Mucosa of rectum (tissue), 2 donors: ENCODE measurements around the gene TCHHL1.
"Not testable (repeated sequence)": the region's sequence is repeated elsewhere in the genome, so short reads cannot be mapped to it uniquely, and the experiment has no call there.

Experiments
- H3K27ac ChIP-seq, 2 donors: one replicate each; pipeline ENCODE4 v1.7.0; 2013; ENCODE audit warnings: inconsistent platforms in 2 of 2, low read depth in 2 of 2, low read length in 2 of 2
- H3K27me3 ChIP-seq, 2 donors: one replicate each; pipeline ENCODE4 v1.7.0; 2013; ENCODE audit warnings: low read length in 2 of 2; ENCODE audit not compliant: control insufficient read depth in 2 of 2, insufficient read depth in 2 of 2
- H3K36me3 ChIP-seq, 2 donors: one replicate each; pipeline ENCODE4 v1.7.0; 2013; ENCODE audit warnings: low read length in 2 of 2; ENCODE audit not compliant: control insufficient read depth in 2 of 2, insufficient read depth in 2 of 2
- H3K4me1 ChIP-seq, 2 donors: one replicate each; pipeline ENCODE4 v1.7.0; 2013; ENCODE audit warnings: low read length in 2 of 2, mild to moderate bottlenecking in 1 of 2; ENCODE audit not compliant: control insufficient read depth in 2 of 2, insufficient read depth in 2 of 2
- H3K4me3 ChIP-seq, 2 donors: one replicate each; pipeline ENCODE4 v1.7.0; 2013; ENCODE audit warnings: low read length in 2 of 2
- H3K9ac ChIP-seq, 2 donors: one replicate each; pipeline ENCODE4 v1.7.0; 2013; ENCODE audit warnings: low read length in 2 of 2, low read depth in 1 of 2, mild to moderate bottlenecking in 1 of 2
- H3K9me3 ChIP-seq, 2 donors: one replicate each; pipeline ENCODE4 v1.7.0; 2013; ENCODE audit warnings: low read length in 2 of 2; ENCODE audit not compliant: control insufficient read depth in 2 of 2
- donor health status: healthy.
- donor health status: Normal muscosa, but diverticular disease.

Gene TCHHL1

DNA sequence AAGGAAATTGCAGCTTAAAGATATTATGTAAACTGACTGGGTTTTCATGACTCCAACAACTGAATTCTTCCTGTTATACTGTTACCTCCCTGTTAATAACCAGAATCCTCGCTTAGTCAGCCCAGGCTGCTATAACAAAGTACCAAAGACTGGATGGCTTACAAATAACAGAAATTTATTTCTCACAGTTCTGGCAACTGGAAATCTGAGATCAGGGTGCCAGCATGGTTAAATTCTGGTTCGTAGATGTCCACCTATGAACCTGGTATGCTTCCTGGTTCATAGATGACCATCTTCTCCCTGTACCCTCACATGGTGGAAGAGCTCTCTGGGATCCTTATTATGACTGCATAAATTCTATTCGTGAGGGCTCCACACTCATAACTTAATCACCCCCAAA is 8.1 kb upstream of the TCHHL1 start:
- H3K27ac ChIP-seq, result no peak overlapping the region
- H3K36me3 ChIP-seq, result no peaks in the 10 kb centered on the region
- H3K4me3 ChIP-seq, result no peak overlapping the region
- H3K27me3 ChIP-seq, result peaks cover 0 to 1% of the 10 kb centered on the region in 2 donors
- H3K9ac ChIP-seq, result no peak overlapping the region
- H3K4me1 ChIP-seq, result no peaks in the 10 kb centered on the region
- no peaks in the 10 kb centered on the region for H3K9me3 ChIP-seq

DNA sequence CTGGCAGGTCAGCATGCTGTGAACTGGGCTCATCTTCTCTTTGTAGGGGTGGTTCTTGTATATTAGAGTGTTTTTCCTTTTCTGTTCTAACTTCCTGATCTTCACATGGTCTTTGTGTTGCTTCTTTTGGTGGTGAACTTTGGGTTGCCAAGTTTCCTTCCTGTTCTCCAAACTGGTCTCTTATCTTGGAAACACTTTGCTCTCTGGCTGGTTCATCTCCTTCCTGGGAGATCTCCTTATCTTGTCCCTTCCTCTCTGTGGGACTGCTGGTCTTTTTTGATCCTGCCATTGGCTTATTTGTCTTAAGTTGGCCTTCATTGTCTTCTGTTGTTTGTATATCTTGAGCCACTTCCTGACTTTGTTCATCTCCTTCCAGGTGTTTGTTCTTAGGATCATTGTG is 2.1 kb downstream of the TCHHL1 start:
- Histone ChIP-seq H3K9ac (no peak overlapping the region), H3K4me1 (no peaks in the 10 kb centered on the region), H3K27ac (no peak overlapping the region), H3K9me3 (no peaks in the 10 kb centered on the region), H3K4me3 (no peak overlapping the region), H3K27me3 (peaks cover 2 to 4% of the 10 kb centered on the region in 2 donors), H3K36me3 (no peaks in the 10 kb centered on the region)

DNA sequence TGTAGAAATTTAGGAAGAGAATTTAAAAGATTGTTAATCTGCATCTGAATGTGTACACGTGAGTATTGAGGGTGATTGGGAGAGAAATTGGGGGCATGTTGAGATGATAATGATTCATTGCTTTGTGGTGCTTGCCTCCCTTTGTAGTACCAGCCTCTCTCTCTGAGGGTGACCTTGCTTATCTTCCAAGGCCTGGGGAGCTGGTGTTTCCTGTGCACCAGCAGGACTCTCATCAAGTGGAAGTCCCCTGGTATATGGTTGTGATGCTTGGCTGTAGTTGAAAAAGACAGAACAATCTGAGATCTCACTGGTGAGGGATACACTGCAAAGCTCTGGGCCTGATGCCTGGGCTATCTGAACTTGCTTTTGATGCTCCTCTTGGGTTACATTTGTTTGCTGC is 4.0 kb downstream of the TCHHL1 start:
- Histone ChIP-seq H3K4me1 (no peaks in the 10 kb centered on the region), H3K27me3 (no peaks in the 10 kb centered on the region), H3K9ac (no peak overlapping the region), H3K36me3 (no peaks in the 10 kb centered on the region), H3K27ac (no peak overlapping the region), H3K4me3 (no peak overlapping the region), H3K9me3 (no peaks in the 10 kb centered on the region)

DNA sequence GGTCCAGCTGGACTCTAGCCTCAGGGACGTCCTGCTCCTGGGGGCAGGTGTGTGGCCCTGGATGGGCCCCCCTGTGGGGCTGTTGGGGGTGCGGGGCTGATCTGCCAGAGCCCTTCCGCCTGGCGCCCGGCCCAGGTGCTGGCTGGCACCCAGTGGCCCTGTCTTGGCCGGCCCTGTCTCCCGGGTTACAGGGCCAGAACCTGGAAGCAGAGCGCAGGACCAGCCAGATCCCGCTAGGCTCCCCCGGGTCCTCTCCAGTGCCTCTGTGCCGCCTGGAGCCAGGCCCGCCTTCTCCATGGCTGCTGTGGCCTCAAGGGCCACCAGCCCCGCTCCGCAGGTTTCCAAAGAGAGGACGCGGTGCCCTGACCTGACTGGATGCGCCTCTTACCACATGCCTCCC is 7.8 kb downstream of the TCHHL1 start:
- H3K9me3 ChIP-seq, H3K27ac ChIP-seq, H3K4me1 ChIP-seq, H3K4me3 ChIP-seq, H3K9ac ChIP-seq, H3K27me3 ChIP-seq, H3K36me3 ChIP-seq: not testable (repeated sequence)

DNA sequence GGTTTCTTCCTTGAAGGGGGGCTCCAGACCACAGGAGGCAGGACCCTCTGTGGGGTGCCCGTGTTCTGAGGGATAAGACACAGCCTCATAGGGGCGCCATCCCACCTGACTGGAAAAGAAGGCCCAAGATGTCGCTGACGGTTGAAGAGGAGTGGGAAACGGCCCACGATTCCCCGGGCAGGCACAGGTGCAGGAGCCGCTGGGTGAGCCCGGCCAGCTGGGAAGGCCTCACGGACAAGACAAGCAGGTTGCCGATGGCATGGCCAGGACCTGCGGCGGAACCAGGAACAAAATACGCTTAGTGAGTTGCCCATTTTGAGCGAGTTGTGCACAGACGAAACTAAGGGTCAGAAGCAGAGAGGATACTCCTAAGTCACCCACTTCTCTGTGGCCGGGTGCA is 8.4 kb downstream of the TCHHL1 start:
- not testable (repeated sequence) for H3K4me3 ChIP-seq, H3K27ac ChIP-seq, H3K36me3 ChIP-seq, H3K9me3 ChIP-seq, H3K9ac ChIP-seq, H3K4me1 ChIP-seq, H3K27me3 ChIP-seq

DNA sequence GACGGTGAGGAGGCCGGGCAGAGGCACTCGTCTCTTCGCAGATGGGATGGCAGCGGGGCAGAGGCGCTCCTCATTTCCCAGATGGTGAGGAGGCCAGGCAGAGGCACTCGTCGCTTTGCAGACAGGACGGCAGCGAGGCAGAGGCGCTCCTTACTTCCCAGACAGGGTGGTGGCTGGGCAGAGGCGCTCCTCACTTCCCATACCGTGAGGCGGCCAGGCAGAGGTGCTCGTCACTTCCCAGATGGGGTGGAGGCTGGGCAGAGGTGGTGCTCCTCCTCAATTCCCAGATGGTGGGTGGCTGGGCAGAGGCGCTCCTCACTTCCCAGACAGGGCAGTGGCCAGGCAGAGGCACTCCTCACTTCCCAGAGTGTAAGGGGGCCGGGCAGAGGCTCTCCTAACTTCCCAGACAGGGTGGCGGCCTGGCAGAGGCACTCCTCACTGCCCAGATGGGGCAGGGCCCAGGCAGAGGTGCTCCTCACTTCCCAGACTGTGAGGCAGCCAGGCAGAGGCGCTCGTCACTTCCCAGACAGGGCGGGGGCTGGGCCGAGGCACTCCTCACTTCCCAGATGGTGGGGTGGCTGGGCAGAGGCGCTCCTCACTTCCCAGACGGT is 9.9 kb downstream of the TCHHL1 start:
- H3K4me3 ChIP-seq, result no peak overlapping the region
- H3K27me3 ChIP-seq, result peaks cover 1 to 2% of the 10 kb centered on the region in 2 donors
- H3K4me1 ChIP-seq, result no peaks in the 10 kb centered on the region
- no peak overlapping the region for H3K9ac ChIP-seq
- no peaks in the 10 kb centered on the region for H3K36me3 ChIP-seq
- no peak overlapping the region for H3K27ac ChIP-seq
- no peaks in the 10 kb centered on the region for H3K9me3 ChIP-seq

DNA sequence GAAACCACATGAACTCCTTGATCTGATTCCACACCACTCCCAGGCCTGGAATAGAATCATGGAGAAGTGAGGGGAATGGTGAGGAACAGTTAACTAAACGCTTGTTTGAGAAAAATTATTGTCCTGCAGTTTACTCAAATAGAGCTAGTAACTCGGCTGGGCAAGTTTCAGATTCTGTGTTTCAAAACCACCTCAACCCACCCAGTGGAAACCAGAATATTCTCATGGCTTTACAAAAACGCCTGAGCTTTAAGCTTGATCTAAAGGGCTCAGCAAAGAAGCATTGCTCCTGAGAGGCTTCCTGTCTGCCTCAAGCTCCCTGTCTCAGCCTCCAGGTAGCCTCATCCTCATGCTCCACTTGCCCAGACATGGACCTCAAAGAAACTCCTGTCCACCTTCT is 16.6 kb downstream of the TCHHL1 start:
- H3K27ac ChIP-seq, result no peak overlapping the region
- H3K36me3 ChIP-seq, result no peaks in the 10 kb centered on the region
- H3K9me3 ChIP-seq, result no peaks in the 10 kb centered on the region
- H3K4me1 ChIP-seq, result no peaks in the 10 kb centered on the region
- no peak overlapping the region for H3K9ac ChIP-seq
- peaks cover 6 to 8% of the 10 kb centered on the region in 2 donors for H3K27me3 ChIP-seq
- no peak overlapping the region for H3K4me3 ChIP-seq

DNA sequence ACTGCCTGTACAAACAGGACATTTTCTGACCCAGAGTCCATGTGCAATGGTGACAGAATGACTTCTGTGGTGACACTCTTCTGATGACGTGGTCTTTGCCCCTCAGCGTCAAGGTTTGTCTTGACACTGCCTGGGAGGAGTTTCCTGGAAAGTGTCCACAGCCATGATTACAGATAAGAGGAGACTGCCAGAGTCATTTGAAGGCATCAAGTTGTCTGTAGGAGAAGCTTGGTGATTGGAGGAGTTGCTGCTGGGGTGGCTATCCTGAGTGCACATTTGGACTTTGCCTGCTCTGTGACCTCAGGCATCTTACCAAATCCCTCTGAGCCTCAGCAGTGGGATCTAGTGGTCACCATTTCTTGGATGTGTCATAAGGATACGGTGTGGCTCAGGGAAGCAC is 17.7 kb downstream of the TCHHL1 start:
- Histone ChIP-seq H3K27ac (no peak overlapping the region), H3K9me3 (no peaks in the 10 kb centered on the region), H3K27me3 (peaks cover 6% of the 10 kb centered on the region in 2 donors), H3K9ac (no peak overlapping the region), H3K4me1 (no peaks in the 10 kb centered on the region), H3K4me3 (no peak overlapping the region), H3K36me3 (no peaks in the 10 kb centered on the region)

DNA sequence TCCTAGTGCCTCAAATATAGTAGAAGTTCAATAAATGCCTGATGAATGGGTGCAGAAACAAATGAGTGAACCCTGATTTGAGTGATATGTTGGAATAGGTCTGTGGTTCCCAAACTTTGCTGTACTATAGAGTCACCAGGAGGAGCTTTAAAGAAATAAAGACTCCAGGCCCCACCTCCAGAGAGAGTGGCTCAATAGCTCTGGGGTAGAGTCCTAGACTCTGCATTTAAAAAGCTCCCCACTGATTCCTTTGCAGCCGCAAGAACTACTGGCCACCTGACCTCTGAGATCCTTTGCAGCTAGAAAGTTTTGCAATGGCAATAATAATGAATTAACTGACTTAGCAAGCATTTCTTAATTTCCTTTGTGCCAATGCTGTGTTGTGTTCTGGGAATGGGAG is 20.9 kb downstream of the TCHHL1 start:
- Histone ChIP-seq H3K36me3 (no peaks in the 10 kb centered on the region), H3K4me1 (no peaks in the 10 kb centered on the region), H3K9ac (no peak overlapping the region), H3K4me3 (no peak overlapping the region), H3K9me3 (no peaks in the 10 kb centered on the region), H3K27me3 (peaks cover 4 to 6% of the 10 kb centered on the region in 2 donors), H3K27ac (no peak overlapping the region)

DNA sequence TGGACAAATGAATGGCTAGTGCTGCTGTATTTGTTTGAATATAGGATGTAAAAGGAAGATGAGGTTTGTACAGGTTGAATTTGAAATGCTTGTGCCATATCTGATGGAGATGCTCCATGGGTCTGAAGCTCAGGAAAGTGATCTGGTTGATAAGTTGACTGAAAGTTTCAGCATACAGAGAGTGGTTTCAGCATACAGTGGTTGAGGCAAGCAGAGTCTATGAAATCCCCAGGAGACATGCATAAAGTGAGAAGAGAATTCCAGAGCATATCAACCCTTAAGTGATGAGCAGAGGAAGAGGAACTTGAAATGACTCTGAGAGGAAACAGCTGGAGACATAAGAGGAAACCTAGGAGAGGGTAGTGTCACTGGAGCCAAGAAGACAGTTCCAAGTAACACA is 21.7 kb downstream of the TCHHL1 start:
- no peak overlapping the region for H3K27ac ChIP-seq

DNA sequence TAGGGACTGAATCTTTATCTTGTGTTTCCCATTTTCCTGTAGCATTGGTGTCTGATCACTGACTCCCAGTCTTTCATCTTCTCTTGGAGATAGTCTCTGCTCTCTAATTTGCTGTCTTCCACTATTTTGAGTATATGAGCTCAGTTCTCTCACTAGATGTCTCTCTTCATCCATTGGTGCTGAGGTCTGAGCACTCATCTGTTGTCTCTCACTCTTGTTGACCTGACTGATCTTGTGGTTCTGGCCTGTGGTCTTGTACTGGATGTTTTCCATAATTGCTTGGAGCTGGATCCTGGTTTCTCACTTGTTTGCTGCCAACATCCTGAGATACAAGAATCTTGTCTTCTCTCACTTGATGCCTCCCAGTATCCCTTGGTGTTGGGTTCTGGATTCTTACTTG is 26.9 kb downstream of the TCHHL1 start:
- Histone ChIP-seq H3K36me3 (no peaks in the 10 kb centered on the region), H3K27me3 (peaks cover 7 to 13% of the 10 kb centered on the region in 2 donors), H3K4me3 (no peak overlapping the region), H3K27ac (no peak overlapping the region), H3K9me3 (no peaks in the 10 kb centered on the region), H3K4me1 (no peaks in the 10 kb centered on the region), H3K9ac (no peak overlapping the region)

More for the DNA sequence above, 21.7 kb downstream of the TCHHL1 start:
- H3K36me3 ChIP-seq, result no peaks in the 10 kb centered on the region
- H3K9me3 ChIP-seq, result no peaks in the 10 kb centered on the region
- H3K27me3 ChIP-seq, result peaks cover 4 to 10% of the 10 kb centered on the region in 2 donors
- H3K4me3 ChIP-seq, result no peak overlapping the region
- no peaks in the 10 kb centered on the region for H3K4me1 ChIP-seq
- H3K9ac ChIP-seq, result no peak overlapping the region
